ENCODE data around the gene AFF1.

Gene AFF1

GRCh38 chr4:87151730-87152129, 216.9 kb downstream of the AFF1 start:
- Histone ChIP-seq H3K27ac (ENCODE audit: low read length) (no peak overlapping the region), H3K9ac (ENCODE audit: low read length) (no peak overlapping the region), H2AFZ (ENCODE audit: low read length) (no peak overlapping the region), H3F3A (ENCODE audit: insufficient read depth, low read length) (no peaks in the 10 kb centered on the region), H3K27me3 (replicated peaks; ENCODE audit: insufficient read depth, low read length) (no peaks in the 10 kb centered on the region), H3K9me3 (replicated peaks; ENCODE audit: insufficient read depth, low read length) (no peaks in the 10 kb centered on the region), H3K9me2 (replicated peaks; ENCODE audit: insufficient read depth, low read length) (no peaks in the 10 kb centered on the region), H3K4me3 (ENCODE audit: low read length) (no peak overlapping the region), H3K36me3 (replicated peaks; ENCODE audit: insufficient read depth, low read length) (no peaks in the 10 kb centered on the region), H3K79me2 (ENCODE audit: low read length) (no peaks in the 10 kb centered on the region), H3K4me2 (ENCODE audit: low read depth, low read length) (no peak overlapping the region), H4K20me1 (ENCODE audit: insufficient read depth, low read length) (no peaks in the 10 kb centered on the region), H3K4me1 (ENCODE audit: low read length) (no peaks in the 10 kb centered on the region)
- TF ChIP-seq, protein P1, sequence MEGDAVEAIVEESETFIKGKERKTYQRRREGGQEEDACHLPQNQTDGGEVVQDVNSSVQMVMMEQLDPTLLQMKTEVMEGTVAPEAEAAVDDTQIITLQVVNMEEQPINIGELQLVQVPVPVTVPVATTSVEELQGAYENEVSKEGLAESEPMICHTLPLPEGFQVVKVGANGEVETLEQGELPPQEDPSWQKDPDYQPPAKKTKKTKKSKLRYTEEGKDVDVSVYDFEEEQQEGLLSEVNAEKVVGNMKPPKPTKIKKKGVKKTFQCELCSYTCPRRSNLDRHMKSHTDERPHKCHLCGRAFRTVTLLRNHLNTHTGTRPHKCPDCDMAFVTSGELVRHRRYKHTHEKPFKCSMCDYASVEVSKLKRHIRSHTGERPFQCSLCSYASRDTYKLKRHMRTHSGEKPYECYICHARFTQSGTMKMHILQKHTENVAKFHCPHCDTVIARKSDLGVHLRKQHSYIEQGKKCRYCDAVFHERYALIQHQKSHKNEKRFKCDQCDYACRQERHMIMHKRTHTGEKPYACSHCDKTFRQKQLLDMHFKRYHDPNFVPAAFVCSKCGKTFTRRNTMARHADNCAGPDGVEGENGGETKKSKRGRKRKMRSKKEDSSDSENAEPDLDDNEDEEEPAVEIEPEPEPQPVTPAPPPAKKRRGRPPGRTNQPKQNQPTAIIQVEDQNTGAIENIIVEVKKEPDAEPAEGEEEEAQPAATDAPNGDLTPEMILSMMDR (IDR thresholded peaks at IDR 0.05; ENCODE audit: low read length): no peak
- no peak for TF ChIP-seq EZH2 (optimal IDR thresholded peaks at IDR 0.05; ENCODE audit: low read depth, low read length)
- TF ChIP-seq EZH2phosphoT487 (IDR thresholded peaks at IDR 0.05; ENCODE audit: low read length): no peak
- no peak for DNase-seq

DNA sequence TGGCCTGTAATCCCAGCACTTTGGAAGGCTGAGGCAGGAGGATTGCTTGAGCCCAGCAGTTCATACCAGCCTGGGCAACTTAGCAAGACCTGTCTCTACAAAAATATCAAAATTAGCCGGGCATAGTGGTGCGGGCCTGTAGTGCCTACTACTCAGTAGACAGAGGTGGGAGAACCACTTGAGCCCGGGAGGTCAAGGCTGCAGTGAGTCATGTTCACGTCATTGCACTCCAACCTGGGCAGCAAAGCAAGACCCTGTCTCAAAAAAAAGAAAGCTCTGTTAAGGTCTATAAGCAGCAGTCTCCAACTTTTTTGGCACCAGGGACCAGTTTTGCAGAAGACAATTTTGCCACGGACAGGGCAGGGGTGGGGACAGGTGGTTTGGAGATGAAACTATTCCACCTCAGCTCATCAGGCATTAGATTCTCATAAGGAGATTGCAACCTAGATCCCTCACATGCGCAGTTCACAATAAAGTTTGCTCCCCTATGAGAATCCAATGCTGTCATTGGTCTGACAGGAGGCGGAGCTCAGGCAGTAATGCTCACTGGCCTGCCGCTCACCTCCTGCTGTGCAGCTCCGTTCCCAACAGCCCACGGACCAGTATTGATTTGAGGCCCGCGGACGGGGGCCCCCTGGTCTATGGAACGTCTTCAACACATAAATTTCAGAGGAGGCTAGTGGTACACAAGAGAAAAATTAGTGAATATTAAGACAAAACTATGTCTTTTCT, 217.7 kb downstream of the AFF1 start:
- H3K9me3 ChIP-seq (replicated peaks; ENCODE audit: insufficient read depth, low read length): no peaks in the 10 kb centered on the region
- H3K9me2 ChIP-seq (replicated peaks; ENCODE audit: insufficient read depth, low read length): no peaks in the 10 kb centered on the region
- no peak for DNase-seq
- H3K36me3 ChIP-seq (replicated peaks; ENCODE audit: insufficient read depth, low read length): no peaks in the 10 kb centered on the region
- no peak overlapping the region for H2AFZ ChIP-seq (ENCODE audit: low read length)
- TF ChIP-seq, protein P1 (IDR thresholded peaks at IDR 0.05; ENCODE audit: low read length): no peak
- no peak for TF ChIP-seq EZH2 (optimal IDR thresholded peaks at IDR 0.05; ENCODE audit: low read depth, low read length)
- no peak for TF ChIP-seq EZH2phosphoT487 (IDR thresholded peaks at IDR 0.05; ENCODE audit: low read length)
- H3K4me2 ChIP-seq (ENCODE audit: low read depth, low read length): no peak overlapping the region
- H3F3A ChIP-seq (ENCODE audit: insufficient read depth, low read length): no peaks in the 10 kb centered on the region
- H3K27me3 ChIP-seq (replicated peaks; ENCODE audit: insufficient read depth, low read length): no peaks in the 10 kb centered on the region
- no peaks in the 10 kb centered on the region for H4K20me1 ChIP-seq (ENCODE audit: insufficient read depth, low read length)
- H3K27ac ChIP-seq (ENCODE audit: low read length): no peak overlapping the region
- H3K79me2 ChIP-seq (ENCODE audit: low read length): no peaks in the 10 kb centered on the region
- no peak overlapping the region for H3K4me3 ChIP-seq (ENCODE audit: low read length)
- H3K9ac ChIP-seq (ENCODE audit: low read length): no peak overlapping the region
- H3K4me1 ChIP-seq (ENCODE audit: low read length): no peaks in the 10 kb centered on the region

- Histone ChIP-seq H3K27me3 (replicated peaks; ENCODE audit: insufficient read depth, low read length) (no peaks in the 10 kb centered on the region), H3K9me3 (replicated peaks; ENCODE audit: insufficient read depth, low read length) (no peaks in the 10 kb centered on the region), H3K4me2 (ENCODE audit: low read depth, low read length) (no peak overlapping the region), H3F3A (ENCODE audit: insufficient read depth, low read length) (no peaks in the 10 kb centered on the region), H3K36me3 (replicated peaks; ENCODE audit: insufficient read depth, low read length) (no peaks in the 10 kb centered on the region), H3K27ac (ENCODE audit: low read length) (no peak overlapping the region), H2AFZ (ENCODE audit: low read length) (no peak overlapping the region), H3K4me1 (ENCODE audit: low read length) (no peaks in the 10 kb centered on the region), H3K4me3 (ENCODE audit: low read length) (no peak overlapping the region), H3K79me2 (ENCODE audit: low read length) (no peaks in the 10 kb centered on the region), H3K9ac (ENCODE audit: low read length) (no peak overlapping the region), H3K9me2 (replicated peaks; ENCODE audit: insufficient read depth, low read length) (no peaks in the 10 kb centered on the region), H4K20me1 (ENCODE audit: insufficient read depth, low read length) (no peaks in the 10 kb centered on the region)
- no peak for DNase-seq
- TF ChIP-seq EZH2phosphoT487 (IDR thresholded peaks at IDR 0.05; ENCODE audit: low read length) (no peak), EZH2 (optimal IDR thresholded peaks at IDR 0.05; ENCODE audit: low read depth, low read length) (no peak)
- TF ChIP-seq, protein P1 (IDR thresholded peaks at IDR 0.05; ENCODE audit: low read length): no peak
These were observed 218.5 kb downstream of the AFF1 start for GRCh38 chr4:87153078-87153870.
